AG09309 (cell line): ENCODE measurements around the gene DCLRE1A.

Source experiments
- DNase-seq: peaks from one replicate; pipeline ENCODE4 v3.0.0-alpha.2; 2010; ENCODE audit warnings: low read depth
- H3K4me3 ChIP-seq: 2 replicates; pipeline ENCODE4 v1.5.1; 2011; ENCODE audit warnings: mild to moderate bottlenecking, low read depth, low read length, moderate library complexity; ENCODE audit not compliant: control insufficient read depth
- CTCF ChIP-seq: IDR thresholded peaks from 2 replicates; pipeline ENCODE4 v1.5.1; 2011; ENCODE audit warnings: mild to moderate bottlenecking, low read depth, low read length, inconsistent platforms; ENCODE audit not compliant: insufficient read depth, control insufficient read depth; ENCODE audit errors: missing control alignments

Gene DCLRE1A

DNA sequence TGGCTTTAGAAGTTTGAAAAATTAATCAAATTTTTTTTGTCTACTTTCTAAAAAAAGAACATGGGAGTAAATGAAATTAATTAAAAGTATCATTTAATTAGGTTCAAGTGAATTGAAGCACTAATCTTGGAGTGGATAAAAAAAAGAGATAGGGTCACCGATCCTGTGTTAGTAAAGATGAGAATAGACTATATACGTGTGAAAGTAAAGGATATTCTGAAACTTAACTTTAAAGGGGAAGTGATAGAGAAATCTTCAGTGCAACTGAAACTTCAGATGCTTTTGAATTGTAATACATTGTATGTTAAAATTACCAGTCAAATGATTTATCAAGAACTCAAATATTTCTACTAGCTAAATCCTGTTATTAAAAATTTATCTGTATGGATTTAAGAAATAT lies 5.4 kb upstream of the DCLRE1A start:
- DNase-seq, result no peak
- H3K4me3 ChIP-seq, result no peak overlapping the region
- TF ChIP-seq CTCF, result no peak

DNA sequence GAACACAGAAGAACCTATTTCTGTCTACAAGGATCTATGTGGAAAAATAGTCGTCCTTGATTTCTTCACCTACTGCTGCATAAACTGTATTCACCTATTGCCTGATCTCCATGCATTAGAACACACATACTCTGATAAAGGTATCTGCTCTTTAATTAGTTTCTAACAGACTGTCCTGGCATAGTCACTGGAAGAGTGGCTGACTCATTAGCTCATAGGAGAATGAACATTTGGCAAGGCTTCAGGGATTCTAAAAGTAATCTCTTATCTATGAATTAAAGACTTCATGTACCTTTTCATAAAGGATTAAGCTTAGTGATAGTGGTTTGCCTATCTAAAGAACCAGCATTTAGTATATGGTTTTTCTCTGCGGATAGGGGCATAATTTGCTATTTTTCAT lies 4.7 kb upstream of the DCLRE1A start:
- no peak for DNase-seq
- no peak for TF ChIP-seq CTCF
- H3K4me3 ChIP-seq, result no peak overlapping the region

DNA sequence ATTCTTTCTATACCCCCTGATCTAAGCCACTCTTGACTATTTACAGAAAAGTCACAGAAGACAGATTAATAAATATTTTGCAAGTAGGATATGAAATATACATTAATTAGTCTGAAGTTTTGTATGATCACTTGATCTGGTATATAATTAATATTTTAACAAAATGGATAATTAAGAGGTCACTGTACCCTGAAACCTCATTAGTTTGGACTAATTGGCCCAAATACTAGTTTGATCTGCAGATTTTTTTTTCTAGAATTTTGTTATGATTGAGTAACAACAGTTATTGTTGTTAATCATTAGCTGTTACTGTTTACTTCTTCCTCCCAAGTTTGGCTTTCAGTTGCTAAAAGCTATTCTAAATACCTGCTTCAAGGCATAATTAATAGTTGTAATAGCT lies 3.3 kb upstream of the DCLRE1A start:
- TF ChIP-seq CTCF, result no peak
- DNase-seq, result no peak
- no peak overlapping the region for H3K4me3 ChIP-seq

DNA sequence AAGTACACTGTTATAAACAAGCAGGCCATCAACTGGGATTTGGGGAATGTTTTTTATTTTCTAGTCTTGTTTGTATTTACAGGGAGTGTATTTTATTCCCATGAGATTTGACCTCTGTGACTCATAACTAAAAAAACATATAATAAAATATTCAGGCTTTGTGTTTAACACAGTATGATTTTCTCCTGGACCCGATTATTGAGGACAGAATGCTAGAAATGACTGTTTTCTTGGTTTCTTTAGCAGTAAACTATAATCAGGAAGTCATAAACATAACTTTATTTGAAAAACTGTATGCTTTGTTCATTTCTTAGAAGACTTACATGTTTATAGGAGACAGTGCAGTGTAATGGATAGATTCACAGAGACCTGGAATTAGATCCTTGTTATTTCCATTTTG lies 2.7 kb upstream of the DCLRE1A start:
- no peak for TF ChIP-seq CTCF
- H3K4me3 ChIP-seq, result no peak overlapping the region
- no peak for DNase-seq

GRCh38 chr10:113854761-113855588 lies 1.1 kb upstream of the DCLRE1A start:
- no peak for DNase-seq
- TF ChIP-seq CTCF, result no peak
- peak overlapping the region; percentile 81 for H3K4me3 ChIP-seq

GRCh38 chr10:113853578-113854012 lies 287 bp downstream of the DCLRE1A start:
- H3K4me3 ChIP-seq, result peak overlapping the region; percentile 81
- no peak for DNase-seq
- no peak for TF ChIP-seq CTCF
